SK-N-SH (cell line): ENCODE measurements around the gene PCSK6.

ENCODE experiments used
- RFX5 ChIP-seq: IDR thresholded peaks from 2 replicates; pipeline ENCODE4 v1.6.1; 2012; ENCODE audit warnings: mild to moderate bottlenecking, improper control_type of control experiment, low read length
- TEAD4 ChIP-seq: IDR thresholded peaks from 2 replicates; pipeline ENCODE4 v1.4.0; 2012; ENCODE audit warnings: mild to moderate bottlenecking, borderline replicate concordance; ENCODE audit not compliant: insufficient read depth
- TF ChIP-seq, protein P1 (sequence below): fragments of 200-600 bp; sonication (generic); IDR thresholded peaks from 2 replicates; pipeline ENCODE4 v1.6.1; 2017; ENCODE audit warnings: antibody characterized with exemption, mild to moderate bottlenecking, moderate library complexity

DNA sequence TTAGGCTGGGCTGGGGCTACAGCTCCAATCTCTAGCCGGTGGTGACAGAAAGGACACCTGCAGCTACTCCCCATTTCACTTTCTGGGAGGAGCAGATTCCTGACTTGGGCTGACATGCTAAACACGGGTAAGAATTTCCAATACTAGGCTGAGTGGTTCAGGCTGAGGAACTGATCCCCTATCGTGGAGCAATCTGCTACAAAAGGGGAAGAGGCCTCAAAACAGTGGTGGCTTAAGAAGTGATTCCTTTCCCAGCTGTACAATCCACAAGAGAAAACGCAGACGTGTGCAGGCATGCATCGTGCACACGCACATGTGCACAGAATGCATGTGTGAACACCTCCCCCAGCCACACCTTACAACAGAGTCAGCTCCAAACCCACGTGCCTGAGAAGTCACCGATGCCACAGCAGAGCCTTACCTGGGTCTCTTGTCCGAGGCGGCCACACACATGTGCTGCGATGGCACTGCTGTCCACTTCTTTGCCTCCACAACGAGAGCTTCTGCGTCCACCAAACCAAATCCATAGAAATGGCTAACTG is 107.8 kb downstream of the PCSK6 start:
- no peak for TF ChIP-seq TEAD4
- TF ChIP-seq, protein P1, sequence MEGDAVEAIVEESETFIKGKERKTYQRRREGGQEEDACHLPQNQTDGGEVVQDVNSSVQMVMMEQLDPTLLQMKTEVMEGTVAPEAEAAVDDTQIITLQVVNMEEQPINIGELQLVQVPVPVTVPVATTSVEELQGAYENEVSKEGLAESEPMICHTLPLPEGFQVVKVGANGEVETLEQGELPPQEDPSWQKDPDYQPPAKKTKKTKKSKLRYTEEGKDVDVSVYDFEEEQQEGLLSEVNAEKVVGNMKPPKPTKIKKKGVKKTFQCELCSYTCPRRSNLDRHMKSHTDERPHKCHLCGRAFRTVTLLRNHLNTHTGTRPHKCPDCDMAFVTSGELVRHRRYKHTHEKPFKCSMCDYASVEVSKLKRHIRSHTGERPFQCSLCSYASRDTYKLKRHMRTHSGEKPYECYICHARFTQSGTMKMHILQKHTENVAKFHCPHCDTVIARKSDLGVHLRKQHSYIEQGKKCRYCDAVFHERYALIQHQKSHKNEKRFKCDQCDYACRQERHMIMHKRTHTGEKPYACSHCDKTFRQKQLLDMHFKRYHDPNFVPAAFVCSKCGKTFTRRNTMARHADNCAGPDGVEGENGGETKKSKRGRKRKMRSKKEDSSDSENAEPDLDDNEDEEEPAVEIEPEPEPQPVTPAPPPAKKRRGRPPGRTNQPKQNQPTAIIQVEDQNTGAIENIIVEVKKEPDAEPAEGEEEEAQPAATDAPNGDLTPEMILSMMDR = no peak
- no peak for TF ChIP-seq RFX5
